ENCODE data around the gene DGCR6L.

DNA sequence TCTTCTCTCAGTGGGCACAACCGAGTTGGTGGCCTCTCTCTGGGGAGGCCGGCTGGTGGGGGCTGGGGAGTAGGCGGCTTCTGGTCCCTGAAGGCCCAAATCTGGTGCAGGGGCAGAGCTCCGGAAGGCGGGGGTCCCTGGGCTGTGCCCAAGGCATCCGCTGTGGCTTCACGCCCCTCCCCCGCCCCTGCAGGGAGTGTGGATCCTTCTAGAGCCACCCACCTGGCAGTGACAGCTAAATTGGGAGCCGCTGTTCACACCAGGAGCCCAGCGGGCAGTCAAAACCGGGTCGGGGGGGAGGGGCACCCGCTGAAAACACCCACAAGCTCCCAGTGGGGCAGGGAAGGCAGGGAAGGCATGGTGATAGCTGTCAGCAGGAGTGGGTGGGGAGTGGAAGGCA lies 47.2 kb downstream of the DGCR6L start:
- TF ChIP-seq, protein P1, sequence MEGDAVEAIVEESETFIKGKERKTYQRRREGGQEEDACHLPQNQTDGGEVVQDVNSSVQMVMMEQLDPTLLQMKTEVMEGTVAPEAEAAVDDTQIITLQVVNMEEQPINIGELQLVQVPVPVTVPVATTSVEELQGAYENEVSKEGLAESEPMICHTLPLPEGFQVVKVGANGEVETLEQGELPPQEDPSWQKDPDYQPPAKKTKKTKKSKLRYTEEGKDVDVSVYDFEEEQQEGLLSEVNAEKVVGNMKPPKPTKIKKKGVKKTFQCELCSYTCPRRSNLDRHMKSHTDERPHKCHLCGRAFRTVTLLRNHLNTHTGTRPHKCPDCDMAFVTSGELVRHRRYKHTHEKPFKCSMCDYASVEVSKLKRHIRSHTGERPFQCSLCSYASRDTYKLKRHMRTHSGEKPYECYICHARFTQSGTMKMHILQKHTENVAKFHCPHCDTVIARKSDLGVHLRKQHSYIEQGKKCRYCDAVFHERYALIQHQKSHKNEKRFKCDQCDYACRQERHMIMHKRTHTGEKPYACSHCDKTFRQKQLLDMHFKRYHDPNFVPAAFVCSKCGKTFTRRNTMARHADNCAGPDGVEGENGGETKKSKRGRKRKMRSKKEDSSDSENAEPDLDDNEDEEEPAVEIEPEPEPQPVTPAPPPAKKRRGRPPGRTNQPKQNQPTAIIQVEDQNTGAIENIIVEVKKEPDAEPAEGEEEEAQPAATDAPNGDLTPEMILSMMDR (conservative IDR thresholded peaks at IDR 0.05 in 1 of 2, IDR thresholded peaks at IDR 0.05 in 1 of 2; ENCODE audit: low read depth in 1 of 2, low read length in 2 of 2), result no peak
- no peak for TF ChIP-seq EZH2 (IDR thresholded peaks at IDR 0.05; ENCODE audit: low read length, missing control alignments)

Measured in fibroblast of lung (primary cell).